Measurements from ENCODE around the gene IL27RA.

DNA sequence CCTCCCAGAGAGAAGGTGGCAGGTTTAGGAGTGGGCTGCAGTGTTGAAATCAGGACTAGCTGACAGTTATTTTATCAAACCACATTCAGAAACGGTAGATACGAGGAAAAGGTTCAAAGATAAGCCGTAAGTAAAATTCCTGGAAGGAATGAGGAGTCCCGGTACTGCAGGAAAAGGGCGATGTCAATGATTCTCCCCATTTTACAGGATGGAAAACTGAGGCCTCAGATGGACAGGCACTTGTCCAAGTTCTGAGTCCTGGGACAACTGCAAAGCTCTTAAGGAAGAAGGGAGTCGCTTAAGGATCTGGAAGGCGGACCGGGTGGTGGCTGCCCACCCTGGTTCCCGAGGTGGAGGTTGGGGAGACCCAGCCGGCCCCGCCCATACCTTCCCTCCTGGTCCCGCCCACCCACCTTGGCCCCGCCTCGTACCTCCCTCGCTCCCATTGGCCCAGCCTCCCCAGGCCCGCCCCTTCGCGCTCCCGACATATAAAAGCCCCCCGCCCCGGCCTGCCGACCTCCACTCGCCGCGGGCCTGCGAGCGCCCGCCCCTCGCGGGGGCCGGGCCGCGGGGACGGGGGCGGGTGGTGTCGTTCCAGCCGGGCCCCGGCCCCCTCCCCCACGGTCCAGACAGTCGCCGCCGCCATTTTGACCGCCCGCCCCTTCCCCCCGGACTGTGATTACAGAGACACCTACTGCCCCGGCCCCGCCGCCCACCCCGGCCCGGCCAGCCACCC lies 26.0 kb upstream of the IL27RA start:
- no peak for TF ChIP-seq EZH2phosphoT487 (IDR thresholded peaks at IDR 0.05; ENCODE audit: borderline replicate concordance, low read depth, low read length)
- TF ChIP-seq, protein P1, sequence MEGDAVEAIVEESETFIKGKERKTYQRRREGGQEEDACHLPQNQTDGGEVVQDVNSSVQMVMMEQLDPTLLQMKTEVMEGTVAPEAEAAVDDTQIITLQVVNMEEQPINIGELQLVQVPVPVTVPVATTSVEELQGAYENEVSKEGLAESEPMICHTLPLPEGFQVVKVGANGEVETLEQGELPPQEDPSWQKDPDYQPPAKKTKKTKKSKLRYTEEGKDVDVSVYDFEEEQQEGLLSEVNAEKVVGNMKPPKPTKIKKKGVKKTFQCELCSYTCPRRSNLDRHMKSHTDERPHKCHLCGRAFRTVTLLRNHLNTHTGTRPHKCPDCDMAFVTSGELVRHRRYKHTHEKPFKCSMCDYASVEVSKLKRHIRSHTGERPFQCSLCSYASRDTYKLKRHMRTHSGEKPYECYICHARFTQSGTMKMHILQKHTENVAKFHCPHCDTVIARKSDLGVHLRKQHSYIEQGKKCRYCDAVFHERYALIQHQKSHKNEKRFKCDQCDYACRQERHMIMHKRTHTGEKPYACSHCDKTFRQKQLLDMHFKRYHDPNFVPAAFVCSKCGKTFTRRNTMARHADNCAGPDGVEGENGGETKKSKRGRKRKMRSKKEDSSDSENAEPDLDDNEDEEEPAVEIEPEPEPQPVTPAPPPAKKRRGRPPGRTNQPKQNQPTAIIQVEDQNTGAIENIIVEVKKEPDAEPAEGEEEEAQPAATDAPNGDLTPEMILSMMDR (conservative IDR thresholded peaks at IDR 0.05; ENCODE audit: low read length), result no peak

Data from OCI-LY7 (cell line).